Astrocyte of the spinal cord (primary cell): ENCODE data around the gene USPL1.

Experiments
- DNase-seq: peaks from one replicate; pipeline ENCODE4 v3.0.0; 2011; ENCODE audit warnings: low read depth, low spot score
- H3K4me3 ChIP-seq: 2 replicates; pipeline ENCODE4 v1.5.1; 2011; ENCODE audit warnings: low read depth, mild to moderate bottlenecking, low read length, moderate library complexity
- in situ Hi-C: cut with HindIII; loops from 2 replicates; pipeline ENCODE4 v1.10.0; 2017; ENCODE audit warnings: low sequenced_read_pairs
- TF ChIP-seq, protein P1 (sequence below): IDR thresholded peaks from 2 replicates; pipeline ENCODE4 v1.5.1; 2012; ENCODE audit warnings: low read depth, mild to moderate bottlenecking, low read length, inconsistent platforms

Gene USPL1

DNA sequence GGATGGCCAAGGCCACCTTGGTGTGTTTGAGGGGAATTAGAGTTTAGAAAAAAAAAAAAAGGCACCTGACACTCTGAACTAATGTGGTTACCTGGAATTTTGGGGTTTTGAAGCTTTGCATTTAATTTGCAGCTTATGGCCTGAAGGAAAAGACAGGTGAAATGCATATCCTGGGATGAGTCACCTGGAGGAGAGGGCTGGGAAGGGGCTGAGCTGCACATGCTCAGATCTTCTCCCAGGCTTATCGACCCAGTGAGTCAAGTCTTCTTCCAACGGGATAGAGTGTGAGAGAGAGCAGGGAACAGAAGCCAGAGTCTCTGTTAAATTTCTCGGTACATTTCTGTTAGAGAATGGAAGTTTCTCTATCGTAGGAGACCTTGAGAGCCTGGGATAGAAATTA is 88.0 kb downstream of the USPL1 start:
- in situ Hi-C loops, result no loop called here
- H3K4me3 ChIP-seq, result no peak overlapping the region
- no peak for DNase-seq
- TF ChIP-seq, protein P1, sequence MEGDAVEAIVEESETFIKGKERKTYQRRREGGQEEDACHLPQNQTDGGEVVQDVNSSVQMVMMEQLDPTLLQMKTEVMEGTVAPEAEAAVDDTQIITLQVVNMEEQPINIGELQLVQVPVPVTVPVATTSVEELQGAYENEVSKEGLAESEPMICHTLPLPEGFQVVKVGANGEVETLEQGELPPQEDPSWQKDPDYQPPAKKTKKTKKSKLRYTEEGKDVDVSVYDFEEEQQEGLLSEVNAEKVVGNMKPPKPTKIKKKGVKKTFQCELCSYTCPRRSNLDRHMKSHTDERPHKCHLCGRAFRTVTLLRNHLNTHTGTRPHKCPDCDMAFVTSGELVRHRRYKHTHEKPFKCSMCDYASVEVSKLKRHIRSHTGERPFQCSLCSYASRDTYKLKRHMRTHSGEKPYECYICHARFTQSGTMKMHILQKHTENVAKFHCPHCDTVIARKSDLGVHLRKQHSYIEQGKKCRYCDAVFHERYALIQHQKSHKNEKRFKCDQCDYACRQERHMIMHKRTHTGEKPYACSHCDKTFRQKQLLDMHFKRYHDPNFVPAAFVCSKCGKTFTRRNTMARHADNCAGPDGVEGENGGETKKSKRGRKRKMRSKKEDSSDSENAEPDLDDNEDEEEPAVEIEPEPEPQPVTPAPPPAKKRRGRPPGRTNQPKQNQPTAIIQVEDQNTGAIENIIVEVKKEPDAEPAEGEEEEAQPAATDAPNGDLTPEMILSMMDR, result no peak

DNA sequence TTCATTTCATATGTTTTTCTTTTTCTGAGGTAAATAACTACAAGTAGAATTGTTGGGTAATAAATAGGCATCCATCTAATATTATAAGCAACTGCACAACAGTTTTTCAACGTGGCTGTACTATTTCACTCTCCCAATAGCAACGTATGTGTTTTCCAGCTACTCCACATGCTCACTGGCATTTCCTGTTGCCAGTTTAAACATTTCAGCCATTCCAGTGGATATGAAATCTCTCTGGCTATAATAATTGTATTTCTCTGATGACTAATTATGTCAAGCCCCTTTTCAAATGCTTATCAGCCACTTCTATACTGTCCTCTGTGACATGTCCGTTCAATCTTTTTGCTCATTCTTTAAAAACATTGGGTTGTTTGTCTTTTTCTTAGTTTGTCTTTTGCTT is 90.8 kb downstream of the USPL1 start:
- in situ Hi-C loops, result no loop called here
- no peak overlapping the region for H3K4me3 ChIP-seq
- DNase-seq, result peak; percentile 52
- TF ChIP-seq, protein P1, result no peak
